Right atrium auricular region (tissue), 2 donors: ENCODE data around the gene RAD50. TPM values are rescaled to one million over a fixed set of nuclear protein-coding genes. Genes with fewer than 3 reads are reported as not detected.

ENCODE experiments used
- DNase-seq: peaks from one replicate; pipeline ENCODE4 v3.0.0-alpha.2; 2019; ENCODE audit warnings: low spot score
- H3K27ac ChIP-seq, 2 donors: fragments of 200-600 bp; sonication (generic); 1 replicate in 1 of 2; 2 replicates in 1 of 2; pipeline ENCODE4 v1.5.1; 2016 to 2019
- H3K27me3 ChIP-seq, 2 donors: fragments of 200-600 bp; sonication (generic); one replicate each; pipeline versions ENCODE4 v1.5.1 to v1.6.0; 2017 to 2019
- H3K36me3 ChIP-seq: fragments of 200-600 bp; sonication (generic); one replicate; pipeline ENCODE4 v1.5.1; 2016
- H3K4me1 ChIP-seq, 2 donors: fragments of 200-600 bp; sonication (generic); one replicate each; pipeline versions ENCODE4 v1.5.1 to v1.6.0; 2017 to 2019
- H3K4me3 ChIP-seq, 2 donors: fragments of 200-600 bp; sonication (generic); 1 replicate in 1 of 2; 2 replicates in 1 of 2; pipeline ENCODE4 v1.5.1; 2017 to 2019; ENCODE audit warnings: mild to moderate bottlenecking in 1 of 2, moderate library complexity in 1 of 2
- H3K9me3 ChIP-seq, 2 donors: fragments of 200-600 bp; sonication (generic); one replicate each; pipeline ENCODE4 v1.5.1; 2019
- total RNA-seq, 2 donors: library from RNA; depleted of rRNA; stranded (reverse); fragments of >200 nt; gene quantifications; one replicate each; pipeline ENCODE4 v1.1.0, GENCODE V29; 2016
- TF ChIP-seq, protein P1 (sequence below), 2 donors: fragments of 200-600 bp; sonication (generic); IDR thresholded peaks; one replicate each; pipeline ENCODE4 v1.5.1; 2019; ENCODE audit warnings: antibody characterized with exemption in 2 of 2

The RAD50 gene
- total RNA-seq, 2 donors from 2014 or later: 11.5 to 18.6 TPM

DNA sequence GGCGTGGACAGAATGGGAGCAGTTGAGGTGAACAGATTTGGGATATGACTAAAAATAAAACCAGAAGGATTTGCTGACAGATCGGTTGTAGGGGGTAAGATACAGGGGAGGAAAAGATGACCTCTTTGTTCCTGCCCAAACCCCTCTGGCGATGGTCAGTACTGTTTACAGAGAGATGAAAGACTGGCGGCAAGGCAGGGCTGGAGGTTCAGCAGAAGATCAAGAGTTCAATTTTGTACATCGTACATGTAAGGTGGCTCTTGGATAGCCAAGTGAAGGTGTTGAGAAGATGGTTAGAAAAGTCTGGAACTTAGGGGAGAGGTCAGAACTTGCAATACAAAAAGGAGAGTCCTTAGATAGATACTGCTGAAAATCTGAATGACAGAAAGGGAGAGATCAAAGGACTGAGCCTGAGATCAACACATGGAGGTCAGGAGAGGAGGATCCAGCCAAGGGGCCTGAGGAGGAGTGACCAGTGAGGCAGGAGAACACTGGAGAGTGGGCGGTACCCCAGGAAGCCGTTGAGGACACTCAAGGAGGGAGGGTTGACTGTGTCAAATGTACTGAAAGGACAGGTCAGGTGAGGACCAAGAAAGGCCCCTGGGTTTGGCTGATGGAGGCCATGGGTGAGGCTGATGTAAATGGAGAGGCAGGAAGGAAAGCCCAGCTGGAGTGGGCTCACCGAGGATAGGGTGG, 124.2 kb downstream of the RAD50 start:
- DNase-seq: no peak
- no peaks in the 10 kb centered on the region for H3K4me1 ChIP-seq
- H3K9me3 ChIP-seq: no peaks in the 10 kb centered on the region
- H3K27me3 ChIP-seq: no peaks in the 10 kb centered on the region
- H3K36me3 ChIP-seq: no peaks in the 10 kb centered on the region
- no peak overlapping the region for H3K27ac ChIP-seq
- TF ChIP-seq, protein P1, sequence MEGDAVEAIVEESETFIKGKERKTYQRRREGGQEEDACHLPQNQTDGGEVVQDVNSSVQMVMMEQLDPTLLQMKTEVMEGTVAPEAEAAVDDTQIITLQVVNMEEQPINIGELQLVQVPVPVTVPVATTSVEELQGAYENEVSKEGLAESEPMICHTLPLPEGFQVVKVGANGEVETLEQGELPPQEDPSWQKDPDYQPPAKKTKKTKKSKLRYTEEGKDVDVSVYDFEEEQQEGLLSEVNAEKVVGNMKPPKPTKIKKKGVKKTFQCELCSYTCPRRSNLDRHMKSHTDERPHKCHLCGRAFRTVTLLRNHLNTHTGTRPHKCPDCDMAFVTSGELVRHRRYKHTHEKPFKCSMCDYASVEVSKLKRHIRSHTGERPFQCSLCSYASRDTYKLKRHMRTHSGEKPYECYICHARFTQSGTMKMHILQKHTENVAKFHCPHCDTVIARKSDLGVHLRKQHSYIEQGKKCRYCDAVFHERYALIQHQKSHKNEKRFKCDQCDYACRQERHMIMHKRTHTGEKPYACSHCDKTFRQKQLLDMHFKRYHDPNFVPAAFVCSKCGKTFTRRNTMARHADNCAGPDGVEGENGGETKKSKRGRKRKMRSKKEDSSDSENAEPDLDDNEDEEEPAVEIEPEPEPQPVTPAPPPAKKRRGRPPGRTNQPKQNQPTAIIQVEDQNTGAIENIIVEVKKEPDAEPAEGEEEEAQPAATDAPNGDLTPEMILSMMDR (IDR thresholded peaks at IDR 0.05): no peak
- H3K4me3 ChIP-seq: no peak overlapping the region

DNA sequence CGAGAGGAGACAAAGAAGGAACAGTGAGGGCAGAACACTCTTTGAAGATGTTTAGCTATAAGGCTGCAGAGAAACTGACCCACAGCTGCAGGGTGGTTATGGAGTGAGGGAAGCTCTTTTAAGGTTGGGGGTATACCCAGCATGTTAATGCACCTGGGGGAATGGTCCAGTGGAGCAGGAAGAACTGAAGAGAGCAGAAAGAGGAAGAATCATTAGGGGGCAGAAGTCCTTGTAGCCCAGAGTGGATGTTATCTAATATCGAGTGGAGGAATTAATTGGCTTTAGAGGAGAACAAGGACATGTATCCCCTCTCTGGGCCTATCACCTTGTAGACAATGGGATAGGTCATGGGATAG, 124.7 kb downstream of the RAD50 start:
- no peak for DNase-seq
- Histone ChIP-seq H3K9me3 (no peaks in the 10 kb centered on the region), H3K4me3 (no peak overlapping the region), H3K36me3 (no peaks in the 10 kb centered on the region), H3K27me3 (no peaks in the 10 kb centered on the region), H3K27ac (no peak overlapping the region), H3K4me1 (no peaks in the 10 kb centered on the region)
- TF ChIP-seq, protein P1 (IDR thresholded peaks at IDR 0.05): no peak

GRCh38 chr5:132681983-132682382, 125.2 kb downstream of the RAD50 start:
- Histone ChIP-seq H3K4me3 (no peak overlapping the region), H3K27ac (no peak overlapping the region), H3K9me3 (no peaks in the 10 kb centered on the region), H3K36me3 (no peaks in the 10 kb centered on the region), H3K27me3 (no peaks in the 10 kb centered on the region), H3K4me1 (no peaks in the 10 kb centered on the region)
- TF ChIP-seq, protein P1 (IDR thresholded peaks at IDR 0.05): no peak
- DNase-seq: no peak

DNA sequence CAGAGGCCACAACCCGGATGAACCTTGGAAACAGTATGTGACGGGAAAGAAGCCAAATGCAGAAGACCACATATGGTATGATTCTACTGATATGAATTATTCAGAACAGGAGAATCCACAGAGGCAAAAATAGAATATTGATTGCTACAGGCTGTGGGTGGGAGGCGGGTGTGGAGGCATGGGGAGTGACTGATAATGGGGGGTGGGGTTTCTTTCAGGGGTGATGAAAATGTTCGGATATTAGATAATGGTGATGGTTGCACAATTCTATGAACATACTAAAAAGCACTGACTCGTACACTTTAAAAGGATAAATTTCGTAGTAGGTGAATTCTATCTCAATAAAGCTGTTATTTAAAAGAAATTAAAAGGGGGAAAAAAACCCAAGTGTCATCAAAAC, 127.7 kb downstream of the RAD50 start:
- Histone ChIP-seq H3K36me3 (no peaks in the 10 kb centered on the region), H3K27me3 (no peaks in the 10 kb centered on the region), H3K27ac (no peak overlapping the region), H3K4me1 (no peaks in the 10 kb centered on the region), H3K4me3 (no peak overlapping the region), H3K9me3 (no peaks in the 10 kb centered on the region)
- no peak for DNase-seq
- TF ChIP-seq, protein P1 (IDR thresholded peaks at IDR 0.05): no peak

DNA sequence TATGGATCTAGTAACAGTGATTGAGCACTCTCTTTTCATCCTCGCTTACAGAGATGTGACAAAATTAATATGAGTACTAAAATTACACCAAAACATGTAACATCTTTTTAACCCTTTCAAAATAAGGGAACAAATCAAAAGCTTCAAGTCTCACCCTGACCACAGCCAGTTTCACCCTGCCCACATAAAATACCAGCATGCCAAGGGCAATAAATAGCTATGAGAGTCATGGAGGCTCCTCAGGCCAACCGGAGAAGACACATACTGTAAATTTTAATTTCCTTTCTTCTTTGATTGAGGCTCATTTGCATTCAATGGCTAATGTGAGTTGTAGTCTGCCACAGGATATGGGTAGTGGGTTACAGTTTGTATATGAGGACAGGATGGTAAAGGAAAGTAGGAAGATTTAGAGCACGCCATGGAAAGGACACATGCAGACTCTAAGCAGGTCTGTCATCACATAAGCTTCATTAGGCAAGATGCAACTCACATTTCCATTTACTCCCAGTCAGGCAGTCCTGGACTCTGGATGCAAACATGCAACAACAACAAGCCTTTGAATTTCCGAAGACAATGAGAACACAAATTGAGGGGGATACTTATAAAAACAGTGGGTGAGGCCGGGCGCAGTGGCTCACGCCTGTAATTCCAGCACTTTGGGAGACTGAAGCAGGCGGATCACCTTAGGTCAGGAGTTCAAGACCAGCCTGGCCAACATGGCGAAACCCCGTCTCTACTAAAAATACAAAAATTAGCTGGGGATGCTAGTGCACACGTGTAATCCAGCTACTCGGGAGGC, 128.3 kb downstream of the RAD50 start:
- TF ChIP-seq, protein P1 (IDR thresholded peaks at IDR 0.05): no peak
- Histone ChIP-seq H3K27ac (no peak overlapping the region), H3K9me3 (no peaks in the 10 kb centered on the region), H3K36me3 (no peaks in the 10 kb centered on the region), H3K4me1 (no peaks in the 10 kb centered on the region), H3K27me3 (no peaks in the 10 kb centered on the region), H3K4me3 (no peak overlapping the region)
- DNase-seq: no peak
